Heart right ventricle (tissue), 16 donors: Measurements from ENCODE around the gene CACNA1E. TPM values are rescaled to one million over a fixed set of nuclear protein-coding genes. Genes with fewer than 3 reads are reported as not detected.

Experiments
- ATAC-seq, 8 donors: fragments of 200-7000 bp; cut with Tn5 transposase; one replicate each; pipeline ENCODE4 v1.9.1; 2020; ENCODE audit warnings: mild to moderate bottlenecking in 8 of 8, moderate library complexity in 8 of 8, moderate number of reproducible peaks in 1 of 8
- DNase-seq, 2 donors: peaks; one replicate each; pipeline ENCODE4 v3.0.0-alpha.2; 2020
- H3K27ac ChIP-seq, 10 donors: fragments of 200-600 bp; sonication (generic) in 2 of 10; one replicate each; pipeline versions ENCODE4 v1.5.0 to v1.8.0; 2020 to 2022; ENCODE audit warnings: mild to moderate bottlenecking in 3 of 10
- H3K27me3 ChIP-seq, 7 donors: fragments of 200-600 bp; one replicate each; pipeline ENCODE4 v1.8.0; 2021 to 2022; ENCODE audit warnings: mild to moderate bottlenecking in 2 of 7
- H3K36me3 ChIP-seq, 9 donors: fragments of 200-600 bp; sonication (generic) in 1 of 9; one replicate each; pipeline versions ENCODE4 v1.5.0 to v1.8.0; 2020 to 2022; ENCODE audit warnings: mild to moderate bottlenecking in 2 of 9
- H3K4me1 ChIP-seq, 9 donors: fragments of 200-600 bp; sonication (generic) in 1 of 9; one replicate each; pipeline versions ENCODE4 v1.5.0 to v1.8.0; 2020 to 2022; ENCODE audit warnings: mild to moderate bottlenecking in 4 of 9
- H3K4me3 ChIP-seq, 10 donors: fragments of 200-600 bp; sonication (generic) in 2 of 10; one replicate each; pipeline versions ENCODE4 v1.5.0 to v1.8.0; 2020 to 2022; ENCODE audit warnings: mild to moderate bottlenecking in 7 of 10, moderate library complexity in 2 of 10
- H3K9me3 ChIP-seq, 11 donors: fragments of 200-600 bp in 10 of 11; sonication (generic) in 2 of 11; one replicate each; pipeline versions ENCODE4 v1.5.0 to v1.8.0; 2013 to 2022; ENCODE audit warnings: mild to moderate bottlenecking in 2 of 11, control low read depth in 1 of 11, moderate library complexity in 1 of 11
- CTCF ChIP-seq, 9 donors: fragments of 200-600 bp; sonication (generic) in 2 of 9; IDR thresholded peaks; one replicate each; pipeline versions ENCODE4 v1.5.0 to v1.8.0; 2021 to 2022; ENCODE audit warnings: antibody characterized with exemption in 9 of 9, mild to moderate bottlenecking in 5 of 9, moderate library complexity in 1 of 9
- WGBS, 2 donors: extraction: QIAGEN DNeasy Blood & Tissue Kit; methylation state at CpG; one replicate each; pipeline ENCODE4 v1.1.7; 2013; ENCODE audit warnings: inconsistent platforms in 1 of 2; 5-methylcytosine and 5-hydroxymethylcytosine counted together
- intact Hi-C, 10 donors: fragments of 100-400 bp; cut with DNase I; formaldehyde crosslinking; loops; one replicate each; pipeline versions ENCODE4 v1.11.1 to v1.14.2; 2022
- long read RNA-seq, 3 donors: library from polyadenylated mRNA; unstranded; transcript quantifications; one replicate each; pipeline ENCODE4 v2.0.0, GENCODE V29; 2020 to 2021
- polyA plus RNA-seq, 2 donors: library from polyadenylated mRNA; stranded (reverse); fragments of 200-250 nt; gene quantifications; one replicate each; pipeline ENCODE4 v1.2.3, GENCODE V29; 2013
- total RNA-seq, 10 donors: library from RNA; stranded (reverse); fragmentation: NEBNext Ultra II Directional in 3 of 10; extraction: Animal tissue kit (Norgen Biotek cat#: 25700) in 3 of 10; gene quantifications; one replicate each; pipeline versions ENCODE4 v1.2.1 to v1.2.4, GENCODE V29; 2021 to 2023
- donor health status: Arrhythmogenic right ventricular cardiomyopathy.
- donor health status: ischemic (EF 13 %, LVEDD 7.1; RV severe dilation, severe dysfunction).
- donor health status: healthy with polysubstance abuse.
- donor health status: DM: no; HTN: yes; CAD: no.
- donor health status: DM: no; HTN: no; CAD: no.
- donor health status: ischemic (EF 25% LVEDD 6.9; RV normal size, moderate dysfunction).
- donor health status: ischemic (EF 25% LVEDD 5.7; RV mildly dilated, moderate dysfunction).
- donor health status: healthy.
- donor health status: DM: yes; HTN: yes; CAD: no.
- donor health status: Ischemic cardiomyopathy.
- donor health status: ischemic (EF 35%, LVEDD 5.7; RV mildly dilated, moderate dysfunction).
- donor health status: nonischemic (EF 11% LVEDD 7.7; RV severe dilation, severe dysfunction).
- donor health status: DM: yes; HTN: yes; CAD: no.
- donor health status: PGD.
- donor health status: ischemic (EF 29% LVEDD 5.4; RV normal size, mild dysfunction).
- donor health status: nonischemic (EF 23%, LVEDD 6.1; RV moderate dilation, normal function).

The CACNA1E gene
- total RNA-seq (10 to 100 TPM in 1 of 10 donors, 1 to 10 TPM in 4, under 1 TPM in 5; 0.04 to 21.7 (median 1.3) TPM), polyA plus RNA-seq (under 1 TPM; 0.06 to 0.44 TPM)
- long read RNA-seq, donor 1, partial matches to known transcripts, result 6 of 8 reads
- long read RNA-seq, donor 1, other reads (novel, unspliced or antisense), result 2 of 8 reads
- long read RNA-seq, donor 2, partial matches to known transcripts, result 0 of 2 reads
- long read RNA-seq, donor 2, other reads (novel, unspliced or antisense), result 2 of 2 reads
- long read RNA-seq, donor 3, partial matches to known transcripts, result 13 of 25 reads
- long read RNA-seq, donor 3, other reads (novel, unspliced or antisense), result 12 of 25 reads

- 7 to 10% methylated on average over 43 of the region's 43 CpGs for WGBS, 2 donors
- no peak within 1 kb of the TSS for H3K27ac ChIP-seq
- H3K27me3 ChIP-seq, result peaks cover 40 to 100% (median 92%) of the 10 kb centered on the region in 7 donors
- H3K4me1 ChIP-seq, result peaks cover 3 to 19% (median 14%) of the 10 kb centered on the region in 9 donors
- intact Hi-C loops, result loop anchor here in 8 of 10 donors (5.0 to 10.0 kb wide), 7 partner anchors 191 to 591 kb away; partner anchors contain the start of gene ZNF648 (in 1 of the 8)
- DNase-seq (no peak), ATAC-seq (no peak)
- H3K36me3 ChIP-seq, result no peaks in the 10 kb centered on the region
- TF ChIP-seq CTCF (IDR thresholded peaks at IDR 0.05), result no peak
- H3K4me3 ChIP-seq, result peak within 1 kb of the TSS in 7 of 10 donors; percentile 5 to 42 (median 21)
- H3K9me3 ChIP-seq, result no peaks in the 10 kb centered on the region
Measured at GRCh38 chr1:181483285-181484195, at the start of gene CACNA1E. TSS of gene CACNA1E (plus strand) at chr1:181483517. CDS start at chr1:181483745, 228 bp downstream.

- no peak for TF ChIP-seq CTCF (IDR thresholded peaks at IDR 0.05)
- Histone ChIP-seq H3K36me3 (no peaks in the 10 kb centered on the region), H3K4me3 (no peak overlapping the region), H3K27ac (no peak overlapping the region), H3K9me3 (no peaks in the 10 kb centered on the region), H3K4me1 (no peaks in the 10 kb centered on the region), H3K27me3 (peaks cover 0 to 29% (median 9%) of the 10 kb centered on the region in 7 donors)
- intact Hi-C loops, result no loop called here
- peak in 5 of 8 donors; percentile 34 to 88 (median 47) for ATAC-seq
- WGBS, 2 donors, result 69 to 74% methylated on average over 3 of the region's 3 CpGs
- no peak for DNase-seq
Measured at GRCh38 chr1:181433931-181434330, 49.4 kb upstream of the CACNA1E start.

GRCh38 chr1:181438013-181438412 lies 45.3 kb upstream of the CACNA1E start:
- no peaks in the 10 kb centered on the region for H3K9me3 ChIP-seq
- no peaks in the 10 kb centered on the region for H3K4me1 ChIP-seq
- intact Hi-C loops, result no loop called here
- 71 to 78% methylated on average over 2 of the region's 2 CpGs for WGBS, 2 donors
- no peak overlapping the region for H3K4me3 ChIP-seq
- DNase-seq (no peak), ATAC-seq (no peak)
- no peak overlapping the region for H3K27ac ChIP-seq
- H3K27me3 ChIP-seq, result peaks cover 0 to 26% (median 6%) of the 10 kb centered on the region in 7 donors
- H3K36me3 ChIP-seq, result no peaks in the 10 kb centered on the region
- no peak for TF ChIP-seq CTCF (IDR thresholded peaks at IDR 0.05)

GRCh38 chr1:181440510-181440909 lies 42.8 kb upstream of the CACNA1E start:
- intact Hi-C loops, result no loop called here
- WGBS, 2 donors, result 88 to 94% methylated on average over 4 of the region's 4 CpGs

More at GRCh38 chr1:181440510-181440909, 42.8 kb upstream of the CACNA1E start:
- no peaks in the 10 kb centered on the region for H3K9me3 ChIP-seq
- ATAC-seq (no peak), DNase-seq (no peak)
- peaks cover 0 to 12% (median 0%) of the 10 kb centered on the region in 7 donors for H3K27me3 ChIP-seq
- H3K27ac ChIP-seq, result no peak overlapping the region
- H3K36me3 ChIP-seq, result no peaks in the 10 kb centered on the region
- no peaks in the 10 kb centered on the region for H3K4me1 ChIP-seq
- no peak overlapping the region for H3K4me3 ChIP-seq
- TF ChIP-seq CTCF (IDR thresholded peaks at IDR 0.05), result no peak
